Measurements from ENCODE around the gene TBCB. TPM values are rescaled to one million over a fixed set of nuclear protein-coding genes. Genes with fewer than 3 reads are reported as not detected.
A peak's percentile ranks its signal among the peaks of the same experiment; 100 is the strongest.

The TBCB gene
- total RNA-seq, 2 experiments from 2014 or later: 111 to 117 TPM

- ChIA-PET POLR2A (no interaction called here), CTCF (interaction anchor here (1.1 kb wide), 1 partner anchor 10 kb away, joined by 3 read pairs; no protein-coding TSS in a partner anchor)
- intact Hi-C loops (cut with DNase I, micrococcal nuclease): no loop called here
- H3K27ac Mint-ChIP-seq: no peak overlapping the region
- DNase-seq: no peak
- H3K36me3 Mint-ChIP-seq (ENCODE audit: low read depth): peaks cover 13% of the 10 kb centered on the region
- no peaks in the 10 kb centered on the region for H3K9me3 Mint-ChIP-seq (ENCODE audit: low read depth)
- H3K4me3 Mint-ChIP-seq: no peak overlapping the region
- no peak for ATAC-seq
- H3K27me3 Mint-ChIP-seq: no peaks in the 10 kb centered on the region
- H3K4me1 Mint-ChIP-seq: no peaks in the 10 kb centered on the region
These were observed 11.3 kb upstream of the TBCB start for GRCh38 chr19:36103842-36104552.

GRCh38 chr19:36106441-36106840, 8.8 kb upstream of the TBCB start:
- Mint-ChIP-seq H3K9me3 (ENCODE audit: low read depth) (no peaks in the 10 kb centered on the region), H3K27me3 (no peaks in the 10 kb centered on the region), H3K4me1 (no peaks in the 10 kb centered on the region), H3K36me3 (ENCODE audit: low read depth) (peaks cover 12% of the 10 kb centered on the region), H3K4me3 (no peak overlapping the region), H3K27ac (no peak overlapping the region)
- intact Hi-C loops (cut with DNase I, micrococcal nuclease): no loop called here
- POLR2A ChIA-PET: interaction anchor here (0.6 kb wide), 1 partner anchor 37 kb away, joined by 9 read pairs; no protein-coding TSS in a partner anchor
- ATAC-seq (no peak), DNase-seq (no peak)
- CTCF ChIA-PET: interaction anchor here (0.6 kb wide), 2 partner anchors 494 to 656 kb away, joined by 4 read pairs; no protein-coding TSS in a partner anchor

- intact Hi-C loops (cut with DNase I, micrococcal nuclease): no loop called here
- no peak for DNase-seq
- Mint-ChIP-seq H3K36me3 (ENCODE audit: low read depth) (peaks cover 12% of the 10 kb centered on the region), H3K4me3 (no peak overlapping the region), H3K4me1 (no peaks in the 10 kb centered on the region), H3K27me3 (no peaks in the 10 kb centered on the region), H3K27ac (no peak overlapping the region), H3K9me3 (ENCODE audit: low read depth) (no peaks in the 10 kb centered on the region)
- POLR2A ChIA-PET: no interaction called here
- CTCF ChIA-PET: interaction anchor here (0.6 kb wide), 1 partner anchor 495 kb away, joined by 4 read pairs; no protein-coding TSS in a partner anchor
- no peak for ATAC-seq
These were observed 8.3 kb upstream of the TBCB start for GRCh38 chr19:36106991-36107390.

- Mint-ChIP-seq H3K36me3 (ENCODE audit: low read depth) (peaks cover 21% of the 10 kb centered on the region), H3K27me3 (no peaks in the 10 kb centered on the region), H3K4me1 (peaks cover 8% of the 10 kb centered on the region), H3K4me3 (no peak overlapping the region), H3K9me3 (ENCODE audit: low read depth) (no peaks in the 10 kb centered on the region), H3K27ac (no peak overlapping the region)
- POLR2A ChIA-PET: interaction anchor here (0.5 kb wide), 1 partner anchor 95 kb away, joined by 3 read pairs; no protein-coding TSS in a partner anchor
- ATAC-seq: no peak
- intact Hi-C loops (cut with DNase I, micrococcal nuclease): no loop called here
- DNase-seq: no peak
- CTCF ChIA-PET: no interaction called here
These were observed 6.6 kb upstream of the TBCB start for GRCh38 chr19:36108684-36109083.

GRCh38 chr19:36110487-36111199, 4.6 kb upstream of the TBCB start, which contains the start of gene OVOL3:
Gene OVOL3 (plus strand): TSS chr19:36111143. CDS start chr19:36111203, 60 bp downstream.
- DNase-seq (no peak), ATAC-seq (no peak)
- ChIA-PET CTCF (no interaction called here), POLR2A (no interaction called here)
- no peaks in the 10 kb centered on the region for H3K27me3 Mint-ChIP-seq
- intact Hi-C loops (cut with DNase I, micrococcal nuclease): loop anchor here in 1 of 2 experiments (10.0 kb wide), 1 partner anchor 396 kb away; the partner anchor contains the start of gene KMT2B
- no peak within 1 kb of the TSS for H3K4me3 Mint-ChIP-seq
- no peak within 1 kb of the TSS for H3K27ac Mint-ChIP-seq
- no peaks in the 10 kb centered on the region for H3K9me3 Mint-ChIP-seq (ENCODE audit: low read depth)
- peaks cover 11% of the 10 kb centered on the region for H3K4me1 Mint-ChIP-seq
- H3K36me3 Mint-ChIP-seq (ENCODE audit: low read depth): peaks cover 24% of the 10 kb centered on the region

- ATAC-seq (no peak), DNase-seq (no peak)
- Mint-ChIP-seq H3K27me3 (no peaks in the 10 kb centered on the region), H3K4me3 (no peak overlapping the region), H3K4me1 (peaks cover 14% of the 10 kb centered on the region), H3K9me3 (ENCODE audit: low read depth) (no peaks in the 10 kb centered on the region), H3K36me3 (ENCODE audit: low read depth) (peaks cover 26% of the 10 kb centered on the region), H3K27ac (no peak overlapping the region)
- intact Hi-C loops (cut with DNase I, micrococcal nuclease): loop anchor here in 1 of 2 experiments (10.0 kb wide), 1 partner anchor 396 kb away; the partner anchor contains the start of gene KMT2B
- POLR2A ChIA-PET: no interaction called here
- CTCF ChIA-PET: no interaction called here
These were observed 4.1 kb upstream of the TBCB start for GRCh38 chr19:36111200-36111539.

- no peaks in the 10 kb centered on the region for H3K27me3 Mint-ChIP-seq
- CTCF ChIA-PET: interaction anchor here (1.4 kb wide), 1 partner anchor 15 kb away, joined by 3 read pairs; no protein-coding TSS in a partner anchor
- peaks cover 32% of the 10 kb centered on the region for H3K36me3 Mint-ChIP-seq (ENCODE audit: low read depth)
- DNase-seq (no peak), ATAC-seq (no peak)
- peak overlapping the region; percentile 98 for H3K4me3 Mint-ChIP-seq
- intact Hi-C loops (cut with DNase I, micrococcal nuclease): loop anchor here in 1 of 2 experiments (10.0 kb wide), 1 partner anchor 398 kb away; the partner anchor contains the start of gene KMT2B
- H3K9me3 Mint-ChIP-seq (ENCODE audit: low read depth): no peaks in the 10 kb centered on the region
- H3K27ac Mint-ChIP-seq: no peak overlapping the region
- peaks cover 25% of the 10 kb centered on the region for H3K4me1 Mint-ChIP-seq
- POLR2A ChIA-PET: no interaction called here
These were observed 2.6 kb upstream of the TBCB start for GRCh38 chr19:36112678-36113077.

- peaks cover 35% of the 10 kb centered on the region for H3K36me3 Mint-ChIP-seq (ENCODE audit: low read depth)
- ATAC-seq (no peak), DNase-seq (no peak)
- peak overlapping the region; percentile 93 for H3K27ac Mint-ChIP-seq
- ChIA-PET CTCF (interaction anchor here (0.6 to 1.4 kb wide), 2 partner anchors 15 to 52 kb away, joined by 3 read pairs; no protein-coding TSS in a partner anchor), POLR2A (no interaction called here)
- H3K4me1 Mint-ChIP-seq: peaks cover 28% of the 10 kb centered on the region
- no peaks in the 10 kb centered on the region for H3K27me3 Mint-ChIP-seq
- H3K4me3 Mint-ChIP-seq: peak overlapping the region; percentile 98
- intact Hi-C loops (cut with DNase I, micrococcal nuclease): loop anchor here in 1 of 2 experiments (10.0 kb wide), 1 partner anchor 399 kb away; the partner anchor contains the start of gene KMT2B
- H3K9me3 Mint-ChIP-seq (ENCODE audit: low read depth): no peaks in the 10 kb centered on the region
These were observed 1.8 kb upstream of the TBCB start for GRCh38 chr19:36113425-36113824.

GRCh38 chr19:36113894-36114720, 1.2 kb upstream of the TBCB start:
- Mint-ChIP-seq H3K4me1 (peaks cover 28% of the 10 kb centered on the region), H3K27ac (peak overlapping the region; percentile 93), H3K36me3 (ENCODE audit: low read depth) (peaks cover 32% of the 10 kb centered on the region), H3K9me3 (ENCODE audit: low read depth) (no peaks in the 10 kb centered on the region), H3K27me3 (no peaks in the 10 kb centered on the region), H3K4me3 (peak overlapping the region; percentile 98)
- CTCF ChIA-PET: interaction anchor here (0.6 to 1.4 kb wide), 6 partner anchors 14 to 54 kb away, joined by 3 to 8 read pairs (median 3); no protein-coding TSS in a partner anchor
- POLR2A ChIA-PET: interaction anchor here (0.6 to 1.3 kb wide), 2 partner anchors 60 to 131 kb away, joined by 4 to 5 read pairs; partner anchors contain the start of gene THAP8
- intact Hi-C loops (cut with DNase I, micrococcal nuclease): loop anchor here (2.0 to 10.0 kb wide), 3 partner anchors 373 to 737 kb away; partner anchors contain the start of genes KMT2B (in 1 of the 2) and ZNF345 (in 1 of the 2)
- peak; percentile 53 for DNase-seq
- ATAC-seq: no peak

- H3K27me3 Mint-ChIP-seq: no peaks in the 10 kb centered on the region
- CTCF ChIA-PET: interaction anchor here (0.8 to 1.1 kb wide), 4 partner anchors 13 to 61 kb away, joined by 3 to 8 read pairs (median 3); partner anchors contain the start of gene THAP8
- H3K36me3 Mint-ChIP-seq (ENCODE audit: low read depth): peaks cover 36% of the 10 kb centered on the region
- no peaks in the 10 kb centered on the region for H3K9me3 Mint-ChIP-seq (ENCODE audit: low read depth)
- DNase-seq: peak; percentile 99
- peak within 1 kb of the TSS; percentile 98 for H3K4me3 Mint-ChIP-seq
- peak within 1 kb of the TSS; percentile 93 for H3K27ac Mint-ChIP-seq
- H3K4me1 Mint-ChIP-seq: peaks cover 29% of the 10 kb centered on the region
- POLR2A ChIA-PET: interaction anchor here (0.6 to 1.3 kb wide), 10 partner anchors 9 to 132 kb away, joined by 3 to 12 read pairs (median 4); partner anchors contain the start of genes ALKBH6, CAPNS1, THAP8 and ZNF146
- intact Hi-C loops (cut with DNase I, micrococcal nuclease): loop anchor here (1.0 to 10.0 kb wide), 22 partner anchors 12 to 1102 kb away; partner anchors contain the start of genes ALKBH6 (in 2 of the 2), THAP8 (in 2 of the 2), WDR62 (in 2 of the 2) and ARHGAP33 (in 1 of the 2)
- ATAC-seq: peak; percentile 95
These were observed 381 bp upstream of the TBCB start, which contains the start of gene POLR2I for GRCh38 chr19:36114721-36115452. Gene POLR2I (minus strand): TSS chr19:36114875. CDS start chr19:36114856, 19 bp downstream.

Data from activated CD4-positive, alpha-beta T cell treated with anti-CD3 and anti-CD28 coated beads for 36 hours (primary cell).